Muscle of leg (tissue), 11 donors: ENCODE measurements around the gene CBLN4. TPM values are rescaled to one million over a fixed set of nuclear protein-coding genes. Genes with fewer than 3 reads are reported as not detected.

Source experiments
- DNase-seq: peaks from one replicate; pipeline ENCODE4 v3.0.0; 2013
- H3K27ac ChIP-seq: one replicate; pipeline ENCODE4 v1.5.1; 2013; ENCODE audit warnings: mild to moderate bottlenecking, low read length, control low read depth
- H3K27me3 ChIP-seq: one replicate; pipeline ENCODE4 v1.6.1; 2013; ENCODE audit warnings: low read length; ENCODE audit not compliant: control insufficient read depth, insufficient read depth
- H3K36me3 ChIP-seq: one replicate; pipeline ENCODE4 v1.6.1; 2013; ENCODE audit warnings: low read length; ENCODE audit not compliant: control insufficient read depth, insufficient read depth
- H3K4me1 ChIP-seq: one replicate; pipeline ENCODE4 v1.6.1; 2013; ENCODE audit warnings: low read length; ENCODE audit not compliant: control insufficient read depth, insufficient read depth
- H3K4me3 ChIP-seq: one replicate; pipeline ENCODE4 v1.5.1; 2013; ENCODE audit warnings: low read length, control low read depth
- H3K9me3 ChIP-seq: replicated peaks from 2 replicates; pipeline ENCODE4 v1.6.1; 2013; ENCODE audit warnings: low read depth, low read length; ENCODE audit not compliant: control insufficient read depth
- WGBS: methylation state at CpG from one replicate; pipeline ENCODE4 v1.1.5; 2013; ENCODE audit warnings: missing lambda C conversion rate; ENCODE audit not compliant: insufficient coverage; 5-methylcytosine and 5-hydroxymethylcytosine counted together
- polyA plus RNA-seq, 8 donors: library from polyadenylated mRNA; unstranded; fragments of 120-200 nt; gene quantifications; one replicate each; pipeline versions ENCODE4 v1.2.1 to v1.2.3, GENCODE V29; 2013; ENCODE audit warnings: inconsistent platforms in 1 of 8, low replicate concordance in 1 of 8; ENCODE audit not compliant: insufficient read length in 8 of 8, insufficient read depth in 1 of 8
- total RNA-seq: library from RNA; stranded (reverse); fragments of 120-200 nt; gene quantifications from one replicate; pipeline ENCODE4 v1.2.4, GENCODE V29; 2013

The CBLN4 gene
- total and polyA plus RNA-seq, 9 donors, result 0.09 to 2.1 (median 0.45) TPM

GRCh38 chr20:56002908-56003800, 2.2 kb downstream of the CBLN4 start:
- H3K9me3 ChIP-seq, result no peaks in the 10 kb centered on the region
- peak; percentile 14 for DNase-seq
- H3K36me3 ChIP-seq, result no peaks in the 10 kb centered on the region
- peaks cover 43% of the 10 kb centered on the region for H3K27me3 ChIP-seq
- H3K27ac ChIP-seq, result no peak overlapping the region
- H3K4me1 ChIP-seq, result peaks cover 7% of the 10 kb centered on the region
- 4% methylated on average over 27 of the region's 38 CpGs for WGBS
- H3K4me3 ChIP-seq, result no peak overlapping the region

GRCh38 chr20:56001890-56002289, 3.4 kb downstream of the CBLN4 start:
- peaks cover 43% of the 10 kb centered on the region for H3K27me3 ChIP-seq
- peaks cover 7% of the 10 kb centered on the region for H3K4me1 ChIP-seq
- H3K27ac ChIP-seq, result no peak overlapping the region
- WGBS, result 40% methylated on average over 1 of the region's 3 CpGs
- H3K4me3 ChIP-seq, result no peak overlapping the region
- no peak for DNase-seq
- H3K36me3 ChIP-seq, result no peaks in the 10 kb centered on the region
- no peaks in the 10 kb centered on the region for H3K9me3 ChIP-seq

DNA sequence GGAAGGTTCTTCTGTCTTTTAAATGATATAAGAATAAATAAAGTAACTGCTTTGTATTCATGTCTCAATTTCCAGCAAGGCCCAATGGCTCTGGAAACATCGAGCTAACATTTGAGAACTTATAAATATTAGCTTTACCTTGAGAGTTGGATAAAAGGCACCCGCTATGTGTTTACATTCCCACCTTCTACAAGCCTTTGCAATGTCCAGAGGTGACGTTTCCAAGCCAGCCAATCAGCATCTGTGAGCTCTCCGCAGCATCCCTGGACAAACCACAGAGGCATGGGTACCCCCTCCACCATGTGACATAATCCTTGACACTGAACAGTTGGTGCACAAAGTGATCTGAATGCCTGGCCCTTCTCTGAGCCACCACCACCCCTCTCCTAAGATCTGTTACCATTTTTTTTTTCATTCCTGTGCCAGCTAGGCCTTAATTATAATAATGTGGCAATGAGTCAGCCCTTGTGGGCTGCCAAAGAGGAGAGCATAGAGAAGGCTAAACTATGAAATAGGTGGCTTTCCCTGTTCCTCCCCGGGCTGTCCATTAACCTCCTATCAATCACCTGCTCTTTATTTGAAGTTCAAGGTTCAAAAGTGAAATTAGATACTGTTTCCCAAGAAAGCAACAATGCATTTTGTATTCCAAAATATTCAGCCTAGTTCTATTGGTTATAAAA, 4.1 kb downstream of the CBLN4 start:
- DNase-seq, result no peak
- WGBS, result 57% methylated on average over 2 of the region's 5 CpGs
- no peaks in the 10 kb centered on the region for H3K9me3 ChIP-seq
- H3K4me1 ChIP-seq, result peaks cover 7% of the 10 kb centered on the region
- peaks cover 39% of the 10 kb centered on the region for H3K27me3 ChIP-seq
- no peak overlapping the region for H3K4me3 ChIP-seq
- no peaks in the 10 kb centered on the region for H3K36me3 ChIP-seq
- H3K27ac ChIP-seq, result no peak overlapping the region

GRCh38 chr20:55978550-55978949, 26.8 kb downstream of the CBLN4 start:
- Histone ChIP-seq H3K9me3 (no peaks in the 10 kb centered on the region), H3K27me3 (no peaks in the 10 kb centered on the region), H3K27ac (no peak overlapping the region), H3K4me3 (no peak overlapping the region), H3K4me1 (peaks cover 5% of the 10 kb centered on the region), H3K36me3 (no peaks in the 10 kb centered on the region)
- no peak for DNase-seq
- 38% methylated on average over 2 of the region's 2 CpGs for WGBS

DNA sequence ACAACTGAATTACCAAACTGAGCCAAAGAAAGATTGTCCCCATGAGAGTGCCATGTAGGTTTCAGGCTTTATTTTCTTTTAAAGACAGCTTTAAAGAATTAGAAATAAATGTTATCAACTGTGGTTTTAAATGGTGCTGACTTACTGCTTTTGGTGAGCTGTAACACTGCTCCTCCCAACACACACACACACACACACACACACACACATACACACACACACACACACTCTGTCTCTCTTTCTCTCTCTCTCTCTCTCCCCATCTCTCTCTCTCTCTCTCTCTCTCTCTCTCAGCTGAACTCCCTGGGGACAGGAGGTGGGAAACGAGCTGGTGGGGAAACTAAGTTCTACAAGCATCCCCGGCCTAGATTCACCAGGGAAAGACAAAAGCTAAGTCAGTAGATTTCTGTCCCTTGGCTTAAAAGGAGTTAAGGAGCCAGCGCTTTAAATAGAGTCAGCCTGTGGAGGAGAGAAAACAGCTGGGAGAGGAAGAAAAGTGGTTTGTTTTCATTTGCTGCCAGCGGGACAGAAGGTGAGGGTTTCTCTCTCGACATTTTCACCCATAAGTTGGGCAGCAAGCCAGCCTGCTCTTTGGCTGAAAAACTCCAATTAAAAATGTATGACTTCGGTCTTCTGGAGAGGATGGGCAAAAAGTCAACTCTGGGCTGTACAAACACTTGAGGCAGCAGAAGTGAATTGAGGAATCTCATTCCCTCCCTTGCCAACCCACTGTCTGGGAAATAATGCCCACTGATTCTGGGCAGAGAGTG, 27.4 kb downstream of the CBLN4 start:
- no peak overlapping the region for H3K27ac ChIP-seq
- no peaks in the 10 kb centered on the region for H3K27me3 ChIP-seq
- H3K9me3 ChIP-seq, result no peaks in the 10 kb centered on the region
- no peak overlapping the region for H3K4me3 ChIP-seq
- no peaks in the 10 kb centered on the region for H3K36me3 ChIP-seq
- H3K4me1 ChIP-seq, result peaks cover 5% of the 10 kb centered on the region
- peak; percentile 32 for DNase-seq
- WGBS, result 0% methylated on average over 4 of the region's 6 CpGs

- no peak overlapping the region for H3K4me3 ChIP-seq
- H3K27me3 ChIP-seq, result no peaks in the 10 kb centered on the region
- no peaks in the 10 kb centered on the region for H3K36me3 ChIP-seq
- no peaks in the 10 kb centered on the region for H3K9me3 ChIP-seq
- H3K27ac ChIP-seq, result no peak overlapping the region
- no peak for DNase-seq
- H3K4me1 ChIP-seq, result peaks cover 5% of the 10 kb centered on the region
- no CpG with 5 or more reads among the region's 2 CpGs for WGBS
Observed at GRCh38 chr20:55974491-55975202, 30.7 kb downstream of the CBLN4 start.

- H3K4me3 ChIP-seq, result no peak overlapping the region
- no peaks in the 10 kb centered on the region for H3K4me1 ChIP-seq
- H3K27ac ChIP-seq, result no peak overlapping the region
- 29% methylated on average over 1 of the region's 1 CpG for WGBS
- peaks cover 2% of the 10 kb centered on the region for H3K9me3 ChIP-seq
- H3K36me3 ChIP-seq, result no peaks in the 10 kb centered on the region
- no peaks in the 10 kb centered on the region for H3K27me3 ChIP-seq
- peak; percentile 11 for DNase-seq
Observed at GRCh38 chr20:55964790-55965189, 40.5 kb downstream of the CBLN4 start.

DNA sequence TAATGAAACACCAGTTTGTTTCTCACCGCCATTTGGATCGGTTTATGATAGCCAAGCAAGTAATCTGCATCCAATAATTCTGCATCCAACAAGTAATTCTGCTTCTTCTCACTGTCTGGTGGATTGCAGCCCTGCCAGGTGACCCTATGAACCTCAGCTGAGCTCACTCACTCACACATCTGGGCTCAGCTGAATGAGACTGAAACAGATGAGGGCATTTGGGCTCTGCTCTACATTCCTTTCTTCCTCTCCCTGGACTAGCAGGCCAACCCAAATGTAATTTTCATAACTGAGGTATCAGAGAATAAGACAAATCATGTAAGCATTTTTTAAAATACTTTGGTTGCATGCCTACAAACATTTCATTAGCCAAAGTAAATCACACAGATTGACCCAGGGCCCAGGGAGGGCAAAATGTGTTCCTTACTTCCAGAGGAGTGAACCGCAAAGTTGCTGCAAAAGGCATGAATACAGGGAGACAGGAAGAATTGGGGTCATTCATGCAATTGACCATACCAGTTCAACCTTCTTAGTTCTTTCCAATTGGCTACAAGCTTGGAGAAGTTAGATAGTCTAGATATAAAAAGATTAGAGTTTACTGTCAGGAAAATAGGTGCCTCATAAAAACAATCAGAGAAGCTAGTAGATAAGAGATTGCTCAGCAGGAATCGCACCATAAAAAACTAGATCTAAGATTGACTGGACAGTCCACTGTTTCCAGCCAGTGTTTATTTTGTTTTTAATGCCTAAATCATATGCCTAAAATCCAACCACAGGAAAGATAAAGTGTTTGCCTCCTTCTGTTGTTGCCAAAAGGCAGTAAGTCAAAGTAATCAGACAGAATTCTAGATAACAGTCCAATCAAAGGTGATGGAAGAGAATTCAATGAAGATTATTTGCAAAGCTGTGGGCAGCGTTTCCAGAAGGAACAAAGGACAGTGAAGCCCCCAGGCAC, 43.7 kb downstream of the CBLN4 start:
- DNase-seq, result peak; percentile 79
- H3K27ac ChIP-seq, result no peak overlapping the region
- no CpG with 5 or more reads among the region's 5 CpGs for WGBS

DNA sequence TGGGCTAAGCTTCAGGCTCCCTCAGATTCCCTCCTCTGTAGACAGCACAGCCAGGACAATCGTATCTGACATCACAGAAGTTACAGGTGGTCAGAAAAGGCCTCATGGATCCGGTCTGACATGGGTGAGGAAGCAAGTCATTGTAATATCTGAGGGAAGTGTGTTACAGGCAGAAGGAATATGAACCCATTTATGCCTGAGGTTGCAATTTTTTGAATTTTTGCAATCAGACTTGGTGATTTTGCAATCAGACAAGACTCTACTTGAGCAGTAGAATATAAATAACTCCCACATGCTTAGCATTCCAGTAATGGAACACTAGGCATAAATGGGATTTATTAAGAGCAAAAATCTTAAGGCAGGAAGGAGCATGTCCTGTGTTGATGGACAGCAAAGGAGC, 52.1 kb downstream of the CBLN4 start:
- H3K4me3 ChIP-seq, result no peak overlapping the region
- no CpG with 5 or more reads among the region's 2 CpGs for WGBS
- peaks cover 3% of the 10 kb centered on the region for H3K9me3 ChIP-seq
- H3K27me3 ChIP-seq, result no peaks in the 10 kb centered on the region
- H3K36me3 ChIP-seq, result no peaks in the 10 kb centered on the region
- no peak for DNase-seq
- no peaks in the 10 kb centered on the region for H3K4me1 ChIP-seq
- no peak overlapping the region for H3K27ac ChIP-seq

More for the DNA sequence above, 43.7 kb downstream of the CBLN4 start:
- H3K27me3 ChIP-seq, result no peaks in the 10 kb centered on the region
- H3K4me3 ChIP-seq, result no peak overlapping the region
- peaks cover 2% of the 10 kb centered on the region for H3K9me3 ChIP-seq
- no peaks in the 10 kb centered on the region for H3K36me3 ChIP-seq
- no peaks in the 10 kb centered on the region for H3K4me1 ChIP-seq
